Liver (tissue), 9 donors: ENCODE measurements around the gene FSD1. TPM values are rescaled to one million over a fixed set of nuclear protein-coding genes. Genes with fewer than 3 reads are reported as not detected.

Experiments used
- DNase-seq: peaks from one replicate; pipeline ENCODE4 v3.0.0-alpha.2; 2017; ENCODE audit warnings: low spot score
- H3K27ac ChIP-seq, 2 donors: one replicate each; pipeline ENCODE4 v1.7.0; 2013; ENCODE audit warnings: inconsistent platforms in 2 of 2, low read length in 2 of 2, control low read depth in 1 of 2, low read depth in 1 of 2, mild to moderate bottlenecking in 1 of 2
- H3K27me3 ChIP-seq, 4 donors: one replicate each; pipeline versions ENCODE4 v1.6.1 to v1.7.0; 2013; ENCODE audit warnings: low read length in 3 of 4, inconsistent platforms in 1 of 4, mild to moderate bottlenecking in 1 of 4, moderate library complexity in 1 of 4; ENCODE audit not compliant: control insufficient read depth in 4 of 4, insufficient read depth in 4 of 4
- H3K36me3 ChIP-seq, 4 donors: one replicate each; pipeline versions ENCODE4 v1.6.1 to v1.7.0; 2013; ENCODE audit warnings: low read length in 3 of 4, mild to moderate bottlenecking in 3 of 4, low read depth in 1 of 4, moderate library complexity in 1 of 4; ENCODE audit not compliant: control insufficient read depth in 4 of 4, insufficient read depth in 3 of 4
- H3K4me1 ChIP-seq, 4 donors: one replicate each; pipeline versions ENCODE4 v1.6.1 to v1.7.0; 2013; ENCODE audit warnings: low read length in 3 of 4, mild to moderate bottlenecking in 3 of 4, moderate library complexity in 1 of 4; ENCODE audit not compliant: control insufficient read depth in 4 of 4, insufficient read depth in 4 of 4
- H3K4me3 ChIP-seq, 3 donors: one replicate each; pipeline versions ENCODE4 v1.6.1 to v1.7.0; 2013; ENCODE audit warnings: low read length in 3 of 3, control low read depth in 1 of 3, low read depth in 1 of 3, mild to moderate bottlenecking in 1 of 3
- H3K9ac ChIP-seq, 2 donors: one replicate each; pipeline ENCODE4 v1.7.0; 2013; ENCODE audit warnings: low read length in 2 of 2, mild to moderate bottlenecking in 2 of 2, moderate library complexity in 2 of 2, control low read depth in 1 of 2, low read depth in 1 of 2
- H3K9me3 ChIP-seq, 4 donors: one replicate each; pipeline versions ENCODE4 v1.6.1 to v1.7.0; 2013; ENCODE audit warnings: low read length in 3 of 4; ENCODE audit not compliant: control insufficient read depth in 4 of 4
- EGR1 ChIP-seq, 2 donors: IDR thresholded peaks; 2 replicates each; pipeline ENCODE4 v1.6.1; 2016 to 2018; ENCODE audit warnings: antibody characterized with exemption in 2 of 2, low read depth in 2 of 2
- FOXA1 ChIP-seq: IDR thresholded peaks from 2 replicates; pipeline ENCODE4 v1.6.1; 2016; ENCODE audit warnings: antibody characterized with exemption
- GABPA ChIP-seq, 2 donors: IDR thresholded peaks in 1 of 2; conservative IDR thresholded peaks in 1 of 2; 2 replicates each; pipeline ENCODE4 v1.6.1; 2016; ENCODE audit warnings: antibody characterized with exemption in 2 of 2, mild to moderate bottlenecking in 1 of 2, moderate library complexity in 1 of 2
- HNF4A ChIP-seq, 2 donors: conservative IDR thresholded peaks; 2 replicates each; pipeline ENCODE4 v1.6.1; 2016; ENCODE audit warnings: antibody characterized with exemption in 2 of 2, mild to moderate bottlenecking in 2 of 2
- HNF4G ChIP-seq: IDR thresholded peaks from 2 replicates; pipeline ENCODE4 v1.6.1; 2016; ENCODE audit warnings: antibody characterized with exemption
- JUND ChIP-seq, 2 donors: IDR thresholded peaks; 2 replicates each; pipeline ENCODE4 v1.6.1; 2016; ENCODE audit warnings: antibody characterized with exemption in 2 of 2
- NR2F2 ChIP-seq: IDR thresholded peaks from 2 replicates; pipeline ENCODE4 v1.6.1; 2016; ENCODE audit warnings: antibody characterized with exemption
- RAD21 ChIP-seq, 2 donors: IDR thresholded peaks; 2 replicates each; pipeline ENCODE4 v1.6.1; 2016; ENCODE audit warnings: antibody characterized with exemption in 2 of 2, mild to moderate bottlenecking in 2 of 2
- RXRA ChIP-seq, 2 donors: IDR thresholded peaks; 2 replicates each; pipeline ENCODE4 v1.6.1; 2017 to 2018; ENCODE audit warnings: antibody characterized with exemption in 2 of 2, mild to moderate bottlenecking in 1 of 2
- TAF1 ChIP-seq: conservative IDR thresholded peaks from 2 replicates; pipeline ENCODE4 v1.6.1; 2016; ENCODE audit warnings: antibody characterized with exemption, mild to moderate bottlenecking
- YY1 ChIP-seq: IDR thresholded peaks from 2 replicates; pipeline ENCODE4 v1.6.1; 2016; ENCODE audit warnings: antibody characterized with exemption, mild to moderate bottlenecking
- WGBS: extraction: QIAGEN DNeasy Blood & Tissue Kit; methylation state at CpG from one replicate; pipeline ENCODE4 v1.1.7; 2013; 5-methylcytosine and 5-hydroxymethylcytosine counted together
- polyA plus RNA-seq, 2 donors: library from polyadenylated mRNA; stranded (reverse) in 1 of 2; unstranded in 1 of 2; fragments of 200-250 nt in 1 of 2; fragments of >200 nt in 1 of 2; fragmentation: Nextera tagmentation in 1 of 2; extraction: Ambion mirVana in 1 of 2; gene quantifications; one replicate each; pipeline versions ENCODE4 v1.2.1 to v1.2.3, GENCODE V29; 2013 to 2015
- total RNA-seq, 2 donors: library from RNA; depleted of rRNA; stranded (reverse); fragments of >200 nt; gene quantifications; one replicate each; pipeline ENCODE4 v1.2.3, GENCODE V29; 2014
- TF ChIP-seq, protein P1 (sequence below): fragments of 150-350 bp; IDR thresholded peaks from 2 replicates; pipeline ENCODE4 v1.5.1; 2017; ENCODE audit warnings: improper control_type of control experiment, low read depth, low read length; ENCODE audit not compliant: missing input control
- TF ChIP-seq, protein P2 (sequence below): IDR thresholded peaks from 2 replicates; pipeline ENCODE4 v1.6.1; 2016; ENCODE audit warnings: antibody characterized with exemption
- TF ChIP-seq, protein P3 (sequence below): IDR thresholded peaks from 2 replicates; pipeline ENCODE4 v1.6.1; 2016; ENCODE audit warnings: antibody characterized with exemption, mild to moderate bottlenecking
- donor health status: healthy.
- donor health status: healthy.
- donor health status: healthy.
- donor health status: healthy.
- donor health status: healthy.

Gene FSD1
- total and polyA plus RNA-seq, 4 donors, result 0.05 to 0.92 (median 0.19) TPM; not detected in 1

DNA sequence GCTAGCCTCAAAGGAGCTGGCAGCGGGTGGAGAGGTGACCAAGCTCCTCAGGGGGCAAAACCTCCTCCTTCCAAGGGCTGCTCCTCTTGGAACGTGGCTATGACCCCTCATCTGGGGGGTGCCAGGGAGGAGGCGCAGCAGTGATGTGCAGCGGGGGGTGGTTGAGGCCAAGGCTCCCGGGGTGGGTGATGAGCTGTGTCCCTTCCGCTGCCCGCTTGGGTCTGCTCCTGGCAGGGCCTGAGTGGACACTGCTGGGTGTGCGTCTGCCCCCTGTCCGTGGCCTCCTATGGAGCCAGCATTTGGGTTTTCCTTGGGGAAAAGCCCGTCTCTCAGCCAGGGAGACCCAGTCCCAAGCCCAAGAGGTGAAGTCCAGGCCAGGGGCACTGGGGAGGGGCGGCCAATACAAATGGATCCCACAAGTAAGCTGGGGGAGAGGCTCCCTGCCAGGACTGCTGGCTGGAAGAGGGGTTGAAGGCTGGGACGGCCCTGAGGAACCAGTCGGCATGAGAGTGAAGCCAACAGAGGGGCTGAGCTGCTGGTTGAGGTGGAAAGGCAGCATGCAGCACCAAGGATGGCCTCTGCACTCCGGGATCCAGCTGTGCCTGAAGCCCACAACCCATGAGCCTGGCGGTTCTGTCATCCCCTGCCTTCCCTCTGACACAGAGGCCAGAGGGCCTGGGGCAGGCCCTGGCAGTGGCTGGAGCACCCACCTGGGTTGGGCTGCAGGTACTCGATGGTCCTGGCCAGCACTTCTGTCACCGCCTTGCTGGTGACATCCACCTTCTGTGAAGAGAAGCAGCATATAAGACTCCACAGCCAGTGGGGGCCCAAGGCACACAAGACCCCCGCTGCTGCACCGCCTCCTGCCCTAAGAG, 61.6 kb downstream of the FSD1 start:
- DNase-seq, result no peak
- no peak overlapping the region for H3K9ac ChIP-seq
- no peak overlapping the region for H3K27ac ChIP-seq
- 96% methylated on average over 19 of the region's 19 CpGs for WGBS
- TF ChIP-seq, protein P1, sequence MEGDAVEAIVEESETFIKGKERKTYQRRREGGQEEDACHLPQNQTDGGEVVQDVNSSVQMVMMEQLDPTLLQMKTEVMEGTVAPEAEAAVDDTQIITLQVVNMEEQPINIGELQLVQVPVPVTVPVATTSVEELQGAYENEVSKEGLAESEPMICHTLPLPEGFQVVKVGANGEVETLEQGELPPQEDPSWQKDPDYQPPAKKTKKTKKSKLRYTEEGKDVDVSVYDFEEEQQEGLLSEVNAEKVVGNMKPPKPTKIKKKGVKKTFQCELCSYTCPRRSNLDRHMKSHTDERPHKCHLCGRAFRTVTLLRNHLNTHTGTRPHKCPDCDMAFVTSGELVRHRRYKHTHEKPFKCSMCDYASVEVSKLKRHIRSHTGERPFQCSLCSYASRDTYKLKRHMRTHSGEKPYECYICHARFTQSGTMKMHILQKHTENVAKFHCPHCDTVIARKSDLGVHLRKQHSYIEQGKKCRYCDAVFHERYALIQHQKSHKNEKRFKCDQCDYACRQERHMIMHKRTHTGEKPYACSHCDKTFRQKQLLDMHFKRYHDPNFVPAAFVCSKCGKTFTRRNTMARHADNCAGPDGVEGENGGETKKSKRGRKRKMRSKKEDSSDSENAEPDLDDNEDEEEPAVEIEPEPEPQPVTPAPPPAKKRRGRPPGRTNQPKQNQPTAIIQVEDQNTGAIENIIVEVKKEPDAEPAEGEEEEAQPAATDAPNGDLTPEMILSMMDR, result no peak
- TF ChIP-seq, protein P2, sequence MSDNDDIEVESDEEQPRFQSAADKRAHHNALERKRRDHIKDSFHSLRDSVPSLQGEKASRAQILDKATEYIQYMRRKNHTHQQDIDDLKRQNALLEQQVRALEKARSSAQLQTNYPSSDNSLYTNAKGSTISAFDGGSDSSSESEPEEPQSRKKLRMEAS, result no peak
- TF ChIP-seq YY1 (no peak), TAF1 (no peak), HNF4A (conservative IDR thresholded peaks at IDR 0.05) (no peak), HNF4G (no peak), NR2F2 (no peak), GABPA (IDR thresholded peaks at IDR 0.05 in 1 of 2, conservative IDR thresholded peaks at IDR 0.05 in 1 of 2) (no peak), RXRA (IDR thresholded peaks at IDR 0.05) (no peak), RAD21 (IDR thresholded peaks at IDR 0.05) (no peak), EGR1 (IDR thresholded peaks at IDR 0.05; ENCODE audit: low read depth in 2 of 2) (no peak), JUND (IDR thresholded peaks at IDR 0.05) (no peak)
- TF ChIP-seq, protein P3, sequence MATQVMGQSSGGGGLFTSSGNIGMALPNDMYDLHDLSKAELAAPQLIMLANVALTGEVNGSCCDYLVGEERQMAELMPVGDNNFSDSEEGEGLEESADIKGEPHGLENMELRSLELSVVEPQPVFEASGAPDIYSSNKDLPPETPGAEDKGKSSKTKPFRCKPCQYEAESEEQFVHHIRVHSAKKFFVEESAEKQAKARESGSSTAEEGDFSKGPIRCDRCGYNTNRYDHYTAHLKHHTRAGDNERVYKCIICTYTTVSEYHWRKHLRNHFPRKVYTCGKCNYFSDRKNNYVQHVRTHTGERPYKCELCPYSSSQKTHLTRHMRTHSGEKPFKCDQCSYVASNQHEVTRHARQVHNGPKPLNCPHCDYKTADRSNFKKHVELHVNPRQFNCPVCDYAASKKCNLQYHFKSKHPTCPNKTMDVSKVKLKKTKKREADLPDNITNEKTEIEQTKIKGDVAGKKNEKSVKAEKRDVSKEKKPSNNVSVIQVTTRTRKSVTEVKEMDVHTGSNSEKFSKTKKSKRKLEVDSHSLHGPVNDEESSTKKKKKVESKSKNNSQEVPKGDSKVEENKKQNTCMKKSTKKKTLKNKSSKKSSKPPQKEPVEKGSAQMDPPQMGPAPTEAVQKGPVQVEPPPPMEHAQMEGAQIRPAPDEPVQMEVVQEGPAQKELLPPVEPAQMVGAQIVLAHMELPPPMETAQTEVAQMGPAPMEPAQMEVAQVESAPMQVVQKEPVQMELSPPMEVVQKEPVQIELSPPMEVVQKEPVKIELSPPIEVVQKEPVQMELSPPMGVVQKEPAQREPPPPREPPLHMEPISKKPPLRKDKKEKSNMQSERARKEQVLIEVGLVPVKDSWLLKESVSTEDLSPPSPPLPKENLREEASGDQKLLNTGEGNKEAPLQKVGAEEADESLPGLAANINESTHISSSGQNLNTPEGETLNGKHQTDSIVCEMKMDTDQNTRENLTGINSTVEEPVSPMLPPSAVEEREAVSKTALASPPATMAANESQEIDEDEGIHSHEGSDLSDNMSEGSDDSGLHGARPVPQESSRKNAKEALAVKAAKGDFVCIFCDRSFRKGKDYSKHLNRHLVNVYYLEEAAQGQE, result no peak
- H3K4me3 ChIP-seq, result no peak overlapping the region
- H3K9me3 ChIP-seq, result no peaks in the 10 kb centered on the region
- H3K27me3 ChIP-seq, result no peaks in the 10 kb centered on the region
- H3K4me1 ChIP-seq, result peaks cover 4 to 31% (median 16%) of the 10 kb centered on the region in 4 donors
- H3K36me3 ChIP-seq, result peaks cover 9 to 40% (median 24%) of the 10 kb centered on the region in 4 donors

DNA sequence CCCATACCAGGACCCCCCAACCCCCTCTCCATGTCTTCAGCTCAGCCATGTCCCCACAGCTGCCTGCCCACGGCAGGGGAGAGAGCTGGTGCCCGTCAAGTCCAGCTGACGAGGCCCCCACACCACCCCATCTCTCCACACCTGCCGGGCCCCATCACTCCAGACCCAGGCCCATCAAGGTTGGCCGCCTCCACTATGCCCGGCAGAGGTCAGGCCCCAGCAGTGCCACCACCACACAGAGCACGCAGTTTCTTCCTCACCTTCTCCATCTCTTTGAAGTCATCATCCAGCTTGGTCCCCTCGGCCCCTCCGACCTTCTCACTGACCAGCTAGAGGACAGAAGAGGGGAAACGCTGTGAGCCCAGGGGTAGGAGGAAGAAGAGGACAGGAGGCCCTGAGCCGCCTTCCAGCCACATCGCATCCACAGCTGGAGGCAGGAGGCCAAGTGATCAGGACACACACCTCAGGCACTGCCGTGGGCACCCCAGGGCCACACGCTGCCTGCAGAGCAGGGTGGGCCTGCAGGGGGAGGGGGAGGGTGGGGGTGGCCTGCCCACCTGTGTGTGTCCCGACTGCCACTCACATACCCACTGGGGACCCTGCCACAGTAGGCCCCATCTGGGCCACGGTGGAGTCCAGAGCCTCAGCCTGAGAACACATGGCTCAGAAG, 62.4 kb downstream of the FSD1 start:
- H3K4me3 ChIP-seq, result no peak overlapping the region
- H3K4me1 ChIP-seq, result peaks cover 4 to 38% (median 20%) of the 10 kb centered on the region in 4 donors
- 92% methylated on average over 16 of the region's 16 CpGs for WGBS
- H3K36me3 ChIP-seq, result peaks cover 9 to 39% (median 21%) of the 10 kb centered on the region in 4 donors
- H3K9me3 ChIP-seq, result no peaks in the 10 kb centered on the region
- H3K27ac ChIP-seq, result no peak overlapping the region
- H3K9ac ChIP-seq, result no peak overlapping the region
- DNase-seq, result no peak
- TF ChIP-seq YY1, result no peak
- TF ChIP-seq FOXA1, result no peak
- H3K27me3 ChIP-seq, result no peaks in the 10 kb centered on the region
